Measurements from ENCODE around the gene GBF1.

Gene GBF1

DNA sequence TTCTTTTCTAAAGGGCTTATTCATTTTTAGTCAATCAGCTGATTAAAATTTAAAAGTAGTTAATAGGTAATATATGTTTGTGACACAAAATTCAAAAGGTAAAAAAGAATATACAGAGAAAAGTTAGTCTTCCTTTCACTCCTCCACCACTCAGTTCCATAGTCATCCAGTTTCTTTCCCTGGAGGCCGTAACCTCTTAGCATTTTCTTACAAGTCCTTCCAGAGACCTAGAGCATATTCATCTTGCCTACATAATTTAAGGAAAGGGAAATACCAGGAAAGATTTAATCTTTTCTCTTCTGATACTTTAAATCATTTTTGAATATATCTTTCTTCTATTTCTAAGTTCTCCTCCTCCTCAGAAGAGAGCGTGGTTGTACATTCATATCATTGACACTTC lies 10.1 kb downstream of the GBF1 start:
- Histone ChIP-seq H3K27ac (ENCODE audit: low read length) (no peak overlapping the region), H3K36me3 (replicated peaks; ENCODE audit: low read depth, low read length) (no peaks in the 10 kb centered on the region), H3K4me3 (ENCODE audit: low read length) (no peak overlapping the region), H4K20me1 (ENCODE audit: insufficient read depth, low read length) (peaks cover 2% of the 10 kb centered on the region; the same call in 1 of the 2 replicates), H3K4me2 (ENCODE audit: low read length) (no peak overlapping the region), H2AFZ (ENCODE audit: low read depth, low read length) (no peak overlapping the region), H3K27me3 (ENCODE audit: low read depth, low read length) (no peaks in the 10 kb centered on the region), H3K4me1 (ENCODE audit: low read length) (no peaks in the 10 kb centered on the region), H3K9ac (ENCODE audit: low read length) (no peak overlapping the region), H3K79me2 (ENCODE audit: low read length) (peaks cover 55% of the 10 kb centered on the region), H3K9me3 (ENCODE audit: insufficient read depth, low read length) (no peaks in the 10 kb centered on the region)
- TF ChIP-seq, protein P1, sequence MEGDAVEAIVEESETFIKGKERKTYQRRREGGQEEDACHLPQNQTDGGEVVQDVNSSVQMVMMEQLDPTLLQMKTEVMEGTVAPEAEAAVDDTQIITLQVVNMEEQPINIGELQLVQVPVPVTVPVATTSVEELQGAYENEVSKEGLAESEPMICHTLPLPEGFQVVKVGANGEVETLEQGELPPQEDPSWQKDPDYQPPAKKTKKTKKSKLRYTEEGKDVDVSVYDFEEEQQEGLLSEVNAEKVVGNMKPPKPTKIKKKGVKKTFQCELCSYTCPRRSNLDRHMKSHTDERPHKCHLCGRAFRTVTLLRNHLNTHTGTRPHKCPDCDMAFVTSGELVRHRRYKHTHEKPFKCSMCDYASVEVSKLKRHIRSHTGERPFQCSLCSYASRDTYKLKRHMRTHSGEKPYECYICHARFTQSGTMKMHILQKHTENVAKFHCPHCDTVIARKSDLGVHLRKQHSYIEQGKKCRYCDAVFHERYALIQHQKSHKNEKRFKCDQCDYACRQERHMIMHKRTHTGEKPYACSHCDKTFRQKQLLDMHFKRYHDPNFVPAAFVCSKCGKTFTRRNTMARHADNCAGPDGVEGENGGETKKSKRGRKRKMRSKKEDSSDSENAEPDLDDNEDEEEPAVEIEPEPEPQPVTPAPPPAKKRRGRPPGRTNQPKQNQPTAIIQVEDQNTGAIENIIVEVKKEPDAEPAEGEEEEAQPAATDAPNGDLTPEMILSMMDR (IDR thresholded peaks at IDR 0.05; ENCODE audit: low read depth, low read length), result no peak
- TF ChIP-seq EZH2phosphoT487 (IDR thresholded peaks at IDR 0.05; ENCODE audit: low read depth), result no peak

DNA sequence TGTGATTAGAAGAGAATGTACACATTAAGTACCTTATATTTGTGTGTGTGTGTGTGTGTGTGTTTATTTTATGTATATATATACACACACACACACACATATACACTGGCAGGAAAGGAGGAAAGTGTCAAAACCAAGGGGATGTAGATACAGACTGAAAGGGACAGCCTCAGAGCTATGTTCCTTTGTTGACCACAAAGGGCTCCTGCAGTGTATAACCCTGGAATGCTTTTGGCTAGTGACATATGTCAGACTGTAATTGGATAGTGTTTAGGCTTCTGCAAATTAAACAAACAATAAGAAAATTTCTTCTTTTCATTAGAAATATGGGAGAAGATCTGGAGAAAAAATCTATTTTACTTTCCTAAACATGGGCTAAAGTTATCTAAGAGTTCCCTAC lies 15.9 kb downstream of the GBF1 start:
- Histone ChIP-seq H3K27ac (ENCODE audit: low read length) (no peak overlapping the region), H2AFZ (ENCODE audit: low read depth, low read length) (no peak overlapping the region), H3K27me3 (ENCODE audit: low read depth, low read length) (no peaks in the 10 kb centered on the region), H3K36me3 (replicated peaks; ENCODE audit: low read depth, low read length) (peaks cover 9% of the 10 kb centered on the region), H3K79me2 (ENCODE audit: low read length) (peaks cover 7% of the 10 kb centered on the region), H3K9ac (ENCODE audit: low read length) (no peak overlapping the region), H3K4me2 (ENCODE audit: low read length) (no peak overlapping the region), H3K4me1 (ENCODE audit: low read length) (no peaks in the 10 kb centered on the region), H3K4me3 (ENCODE audit: low read length) (no peak overlapping the region), H4K20me1 (ENCODE audit: insufficient read depth, low read length) (peaks cover 13% of the 10 kb centered on the region), H3K9me3 (ENCODE audit: insufficient read depth, low read length) (no peaks in the 10 kb centered on the region)
- TF ChIP-seq, protein P1 (IDR thresholded peaks at IDR 0.05; ENCODE audit: low read depth, low read length), result no peak
- no peak for TF ChIP-seq EZH2phosphoT487 (IDR thresholded peaks at IDR 0.05; ENCODE audit: low read depth)

DNA sequence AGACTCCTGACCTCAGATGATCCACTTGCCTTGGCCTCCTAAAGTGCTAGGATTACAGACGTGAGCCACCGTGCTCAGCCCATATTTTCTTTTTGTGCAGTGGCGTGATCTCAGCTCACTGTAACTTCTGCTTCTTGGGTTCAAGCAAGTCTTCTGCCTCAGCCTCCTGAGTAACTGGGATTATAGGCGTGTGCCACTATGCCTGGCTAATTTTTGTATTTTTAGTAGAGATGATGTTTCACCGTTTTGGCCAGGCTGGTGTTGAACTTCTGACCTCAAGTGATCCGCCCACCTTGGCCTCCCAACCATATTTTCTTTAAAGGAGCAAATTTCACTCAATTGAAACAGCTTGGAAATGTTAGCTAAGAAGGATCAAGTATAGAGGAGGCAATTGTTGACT lies 16.5 kb downstream of the GBF1 start:
- Histone ChIP-seq H3K9me3 (ENCODE audit: insufficient read depth, low read length) (no peaks in the 10 kb centered on the region), H3K4me2 (ENCODE audit: low read length) (no peak overlapping the region), H3K4me3 (ENCODE audit: low read length) (no peak overlapping the region), H4K20me1 (ENCODE audit: insufficient read depth, low read length) (peaks cover 13% of the 10 kb centered on the region), H3K4me1 (ENCODE audit: low read length) (no peaks in the 10 kb centered on the region), H3K27me3 (ENCODE audit: low read depth, low read length) (no peaks in the 10 kb centered on the region), H3K9ac (ENCODE audit: low read length) (no peak overlapping the region), H3K79me2 (ENCODE audit: low read length) (peaks cover 6% of the 10 kb centered on the region), H3K27ac (ENCODE audit: low read length) (no peak overlapping the region), H2AFZ (ENCODE audit: low read depth, low read length) (no peak overlapping the region), H3K36me3 (replicated peaks; ENCODE audit: low read depth, low read length) (peaks cover 9% of the 10 kb centered on the region)
- no peak for TF ChIP-seq EZH2phosphoT487 (IDR thresholded peaks at IDR 0.05; ENCODE audit: low read depth)
- TF ChIP-seq, protein P1 (IDR thresholded peaks at IDR 0.05; ENCODE audit: low read depth, low read length), result no peak

DNA sequence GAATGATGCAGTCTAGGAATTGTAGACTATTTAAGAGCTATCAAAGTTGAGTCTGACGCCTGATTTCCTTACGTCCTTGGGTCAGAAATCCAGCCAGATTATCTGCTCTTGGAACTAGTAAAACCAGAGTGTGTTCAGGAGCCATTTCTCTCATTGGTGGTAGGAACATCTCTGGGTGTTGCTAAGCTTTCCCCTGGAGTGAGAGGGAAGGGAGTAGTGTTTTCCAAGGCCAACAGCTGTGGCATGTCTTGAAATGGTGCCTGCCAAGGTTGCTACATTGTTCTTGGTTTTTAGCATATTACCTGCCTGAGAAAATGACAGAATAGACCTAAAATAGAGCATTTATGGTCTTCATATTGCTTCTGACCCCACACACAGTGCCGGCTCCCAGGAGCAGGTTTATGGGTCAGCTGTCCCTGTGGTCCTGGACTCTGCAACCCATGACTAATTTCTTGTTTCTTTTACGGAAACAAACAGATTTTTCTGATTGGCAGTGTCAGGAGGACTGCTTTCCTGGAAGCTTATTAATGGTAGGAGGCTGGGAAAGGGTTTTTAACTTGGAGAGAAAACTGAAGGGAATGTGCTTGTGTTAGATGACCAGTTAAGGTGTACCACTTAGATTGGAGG lies 17.5 kb downstream of the GBF1 start:
- H3K36me3 ChIP-seq (replicated peaks; ENCODE audit: low read depth, low read length), result peaks cover 9% of the 10 kb centered on the region
- no peaks in the 10 kb centered on the region for H3K9me3 ChIP-seq (ENCODE audit: insufficient read depth, low read length)
- TF ChIP-seq, protein P1 (IDR thresholded peaks at IDR 0.05; ENCODE audit: low read depth, low read length), result no peak
- TF ChIP-seq EZH2phosphoT487 (IDR thresholded peaks at IDR 0.05; ENCODE audit: low read depth), result no peak
- no peak overlapping the region for H3K4me3 ChIP-seq (ENCODE audit: low read length)
- no peaks in the 10 kb centered on the region; the same call in 1 of the 2 replicates for H3K79me2 ChIP-seq (ENCODE audit: low read length)
- H2AFZ ChIP-seq (ENCODE audit: low read depth, low read length), result no peak overlapping the region
- no peak overlapping the region for H3K27ac ChIP-seq (ENCODE audit: low read length)
- H3K4me1 ChIP-seq (ENCODE audit: low read length), result no peaks in the 10 kb centered on the region
- H3K9ac ChIP-seq (ENCODE audit: low read length), result no peak overlapping the region
- H3K4me2 ChIP-seq (ENCODE audit: low read length), result no peak overlapping the region
- no peaks in the 10 kb centered on the region for H3K27me3 ChIP-seq (ENCODE audit: low read depth, low read length)
- peaks cover 13% of the 10 kb centered on the region for H4K20me1 ChIP-seq (ENCODE audit: insufficient read depth, low read length)
